HepG2 (cell line): Measurements from ENCODE around the gene WDR6. TPM values are rescaled to one million over a fixed set of nuclear protein-coding genes. Genes with fewer than 3 reads are reported as not detected.

ENCODE experiments used
- AGO1 ChIP-seq: fragments of 200-400 bp; formaldehyde crosslinking; IDR thresholded peaks from 2 replicates; pipeline ENCODE4 v1.6.1; 2017; ENCODE audit warnings: mild to moderate bottlenecking, low read depth, low read length, moderate library complexity; ENCODE audit not compliant: poor library complexity, severe bottlenecking
- CREBL2 ChIP-seq: sonication (generic); formaldehyde crosslinking; IDR thresholded peaks from 2 replicates; pipeline ENCODE4 v1.8.1; 2023; ENCODE audit warnings: missing genetic modification reagents, mild to moderate bottlenecking, borderline replicate concordance
- FOXC1 ChIP-seq: sonication (generic); formaldehyde crosslinking; IDR thresholded peaks from 2 replicates; pipeline ENCODE4 v1.8.0; 2022; ENCODE audit warnings: mild to moderate bottlenecking, missing genetic modification reagents, borderline replicate concordance
- NONO ChIP-seq, 2 experiments: fragments of 450-650 bp in 1 of 2; sonication (generic) in 1 of 2; formaldehyde crosslinking in 1 of 2; IDR thresholded peaks in 1 of 2; conservative IDR thresholded peaks in 1 of 2; 2 replicates each; pipeline versions ENCODE4 v1.6.1 to v1.8.0; 2017 to 2022; ENCODE audit warnings: mild to moderate bottlenecking in 1 of 2, missing genetic modification reagents in 1 of 2, moderate library complexity in 1 of 2
- polyA plus RNA-seq, 8 experiments: library from polyadenylated mRNA; depleted of rRNA in 3 of 8; stranded (reverse) in 7 of 8; unstranded in 1 of 8; fragments of >200 nt; fragmentation: Illumina TruSeq in 4 of 8; extraction: Trizol in 4 of 8; gene quantifications; 2 replicates each; pipeline versions ENCODE4 v1.2.1 to v1.2.3, GENCODE V29; 2011 to 2016; ENCODE audit warnings: low read depth in 4 of 8, missing spikeins in 1 of 8, mixed read lengths in 1 of 8; ENCODE audit not compliant: insufficient read depth in 1 of 8
- total RNA-seq, 5 experiments: library from RNA; depleted of rRNA; stranded (reverse); fragments of >200 nt; fragmentation: Illumina TruSeq; extraction: Trizol; gene quantifications; 2 replicates each; pipeline ENCODE4 v1.2.3, GENCODE V29; 2016; ENCODE audit warnings: low read depth in 1 of 5
- TF ChIP-seq, protein P1 (sequence below): sonication (generic); formaldehyde crosslinking; IDR thresholded peaks from 2 replicates; pipeline ENCODE4 v1.4.0; 2020; ENCODE audit warnings: missing genetic modification reagents

WDR6 gene
- total and polyA plus RNA-seq, 2 of the 13 experiments (the other 11 are each of a cell fraction or from before 2014, with no cell fraction given): 73.4 to 139 TPM

GRCh38 chr3:49020330-49021212, 13.4 kb downstream of the WDR6 start (continued):
- TF ChIP-seq, protein P1, sequence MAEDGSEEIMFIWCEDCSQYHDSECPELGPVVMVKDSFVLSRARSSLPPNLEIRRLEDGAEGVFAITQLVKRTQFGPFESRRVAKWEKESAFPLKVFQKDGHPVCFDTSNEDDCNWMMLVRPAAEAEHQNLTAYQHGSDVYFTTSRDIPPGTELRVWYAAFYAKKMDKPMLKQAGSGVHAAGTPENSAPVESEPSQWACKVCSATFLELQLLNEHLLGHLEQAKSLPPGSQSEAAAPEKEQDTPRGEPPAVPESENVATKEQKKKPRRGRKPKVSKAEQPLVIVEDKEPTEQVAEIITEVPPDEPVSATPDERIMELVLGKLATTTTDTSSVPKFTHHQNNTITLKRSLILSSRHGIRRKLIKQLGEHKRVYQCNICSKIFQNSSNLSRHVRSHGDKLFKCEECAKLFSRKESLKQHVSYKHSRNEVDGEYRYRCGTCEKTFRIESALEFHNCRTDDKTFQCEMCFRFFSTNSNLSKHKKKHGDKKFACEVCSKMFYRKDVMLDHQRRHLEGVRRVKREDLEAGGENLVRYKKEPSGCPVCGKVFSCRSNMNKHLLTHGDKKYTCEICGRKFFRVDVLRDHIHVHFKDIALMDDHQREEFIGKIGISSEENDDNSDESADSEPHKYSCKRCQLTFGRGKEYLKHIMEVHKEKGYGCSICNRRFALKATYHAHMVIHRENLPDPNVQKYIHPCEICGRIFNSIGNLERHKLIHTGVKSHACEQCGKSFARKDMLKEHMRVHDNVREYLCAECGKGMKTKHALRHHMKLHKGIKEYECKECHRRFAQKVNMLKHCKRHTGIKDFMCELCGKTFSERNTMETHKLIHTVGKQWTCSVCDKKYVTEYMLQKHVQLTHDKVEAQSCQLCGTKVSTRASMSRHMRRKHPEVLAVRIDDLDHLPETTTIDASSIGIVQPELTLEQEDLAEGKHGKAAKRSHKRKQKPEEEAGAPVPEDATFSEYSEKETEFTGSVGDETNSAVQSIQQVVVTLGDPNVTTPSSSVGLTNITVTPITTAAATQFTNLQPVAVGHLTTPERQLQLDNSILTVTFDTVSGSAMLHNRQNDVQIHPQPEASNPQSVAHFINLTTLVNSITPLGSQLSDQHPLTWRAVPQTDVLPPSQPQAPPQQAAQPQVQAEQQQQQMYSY (CRISPR knock-in tag): no peak; the same call in none of the 2 replicates
- TF ChIP-seq NONO (IDR thresholded peaks at IDR 0.05) (no peak), NONO (CRISPR knock-in tag; conservative IDR thresholded peaks at IDR 0.05) (0 out of 2 replicates have a peak, but pooled peaks have one; percentile 33), FOXC1 (no peak), AGO1 (peak; percentile 24), CREBL2 (CRISPR knock-in tag) (0 out of 2 replicates have a peak, but pooled peaks have one; percentile 16)
